CD4-positive, alpha-beta T cell (primary cell): ENCODE results near the gene PXT1. TPM values are rescaled to one million over a fixed set of nuclear protein-coding genes. Genes with fewer than 3 reads are reported as not detected.

ENCODE experiments used
- ATAC-seq: fragments of 200-7000 bp; cut with Tn5 transposase; one replicate; pipeline ENCODE4 v1.10.0; 2022; ENCODE audit warnings: mild to moderate bottlenecking; ENCODE audit not compliant: poor library complexity
- CTCF ChIA-PET: fragments of 350-600 bp; sonication (Branson Sonifier 250); formaldehyde crosslinking; loops from one replicate; lab custom pipeline; 2021; ENCODE audit warnings: antibody characterized with exemption, inconsistent platforms; lab: Charles Lee
- POLR2A ChIA-PET: fragments of 350-600 bp; sonication (Branson Sonifier 250); formaldehyde crosslinking; loops from one replicate; lab custom pipeline; 2021; ENCODE audit warnings: antibody characterized with exemption, inconsistent platforms; lab: Charles Lee
- DNase-seq, 14 experiments: peaks; one replicate each; pipeline ENCODE4 v3.0.0-alpha.2; 2013 to 2020; ENCODE audit warnings: mixed read lengths in 2 of 14
- H3K27ac ChIP-seq, 2 donors: one replicate each; pipeline versions ENCODE4 v1.5.1 to v1.7.0; 2013; ENCODE audit warnings: low read length in 2 of 2, low read depth in 1 of 2, mild to moderate bottlenecking in 1 of 2
- H3K27me3 ChIP-seq, 2 experiments: 1 replicate in 1 of 2; 2 replicates in 1 of 2; pipeline versions ENCODE4 v1.6.1 to v1.7.0; 2013; ENCODE audit warnings: low read length in 2 of 2, control low read depth in 1 of 2, mild to moderate bottlenecking in 1 of 2, moderate library complexity in 1 of 2; ENCODE audit not compliant: insufficient read depth in 2 of 2, control insufficient read depth in 1 of 2
- H3K36me3 ChIP-seq: one replicate; pipeline ENCODE4 v1.6.1; 2013; ENCODE audit warnings: low read length, control low read depth; ENCODE audit not compliant: insufficient read depth
- H3K4me1 ChIP-seq: one replicate; pipeline ENCODE4 v1.6.1; 2013; ENCODE audit warnings: low read length, control low read depth; ENCODE audit not compliant: insufficient read depth
- H3K4me3 ChIP-seq: one replicate; pipeline ENCODE4 v1.5.1; 2013; ENCODE audit warnings: mild to moderate bottlenecking, low read length, moderate library complexity
- H3K9me3 ChIP-seq, 2 experiments: 1 replicate in 1 of 2; 2 replicates in 1 of 2; pipeline versions ENCODE4 v1.6.1 to v1.7.0; 2013; ENCODE audit warnings: low read length in 2 of 2, mild to moderate bottlenecking in 2 of 2, control low read depth in 1 of 2, moderate library complexity in 1 of 2; ENCODE audit not compliant: control insufficient read depth in 1 of 2, insufficient read depth in 1 of 2
- H3K27ac Mint-ChIP-seq: one replicate; pipeline ENCODE4 v1.8.0; 2020; ENCODE audit warnings: mixed read lengths
- H3K27me3 Mint-ChIP-seq: one replicate; pipeline ENCODE4 v1.8.0; 2021; ENCODE audit warnings: mixed read lengths
- H3K36me3 Mint-ChIP-seq: one replicate; pipeline ENCODE4 v1.8.0; 2021; ENCODE audit warnings: low read depth, mixed read lengths
- H3K4me1 Mint-ChIP-seq: one replicate; pipeline ENCODE4 v1.8.0; 2021; ENCODE audit warnings: low read depth, mixed read lengths
- H3K4me3 Mint-ChIP-seq: one replicate; pipeline ENCODE4 v1.8.0; 2020; ENCODE audit warnings: mild to moderate bottlenecking, mixed read lengths
- H3K9me3 Mint-ChIP-seq: one replicate; pipeline ENCODE4 v1.8.0; 2020; ENCODE audit warnings: mixed read lengths
- intact Hi-C, 2 experiments: fragments of 100-400 bp; cut with DNase I in 1 of 2; cut with micrococcal nuclease in 1 of 2; formaldehyde crosslinking; loops; one replicate each; pipeline versions ENCODE4 v1.15.1 to v1.9.0; 2023 to 2025; cut with DNase I, micrococcal nuclease
- total RNA-seq, 174 experiments: library from RNA in 2 of 174; stranded (reverse) in 2 of 174; gene quantifications; one replicate each; pipeline ENCODE4 v1.2.3 and lab custom pipeline; 2021 to 2026
- TF ChIP-seq, protein P1 (sequence below): fragments of 200-600 bp; IDR thresholded peaks from one replicate; pipeline ENCODE4 v1.8.0; 2022; ENCODE audit warnings: antibody characterized with exemption, mild to moderate bottlenecking

Gene PXT1
- total RNA-seq, 2 experiments from 2014 or later: 0.55 to 0.59 TPM

DNA sequence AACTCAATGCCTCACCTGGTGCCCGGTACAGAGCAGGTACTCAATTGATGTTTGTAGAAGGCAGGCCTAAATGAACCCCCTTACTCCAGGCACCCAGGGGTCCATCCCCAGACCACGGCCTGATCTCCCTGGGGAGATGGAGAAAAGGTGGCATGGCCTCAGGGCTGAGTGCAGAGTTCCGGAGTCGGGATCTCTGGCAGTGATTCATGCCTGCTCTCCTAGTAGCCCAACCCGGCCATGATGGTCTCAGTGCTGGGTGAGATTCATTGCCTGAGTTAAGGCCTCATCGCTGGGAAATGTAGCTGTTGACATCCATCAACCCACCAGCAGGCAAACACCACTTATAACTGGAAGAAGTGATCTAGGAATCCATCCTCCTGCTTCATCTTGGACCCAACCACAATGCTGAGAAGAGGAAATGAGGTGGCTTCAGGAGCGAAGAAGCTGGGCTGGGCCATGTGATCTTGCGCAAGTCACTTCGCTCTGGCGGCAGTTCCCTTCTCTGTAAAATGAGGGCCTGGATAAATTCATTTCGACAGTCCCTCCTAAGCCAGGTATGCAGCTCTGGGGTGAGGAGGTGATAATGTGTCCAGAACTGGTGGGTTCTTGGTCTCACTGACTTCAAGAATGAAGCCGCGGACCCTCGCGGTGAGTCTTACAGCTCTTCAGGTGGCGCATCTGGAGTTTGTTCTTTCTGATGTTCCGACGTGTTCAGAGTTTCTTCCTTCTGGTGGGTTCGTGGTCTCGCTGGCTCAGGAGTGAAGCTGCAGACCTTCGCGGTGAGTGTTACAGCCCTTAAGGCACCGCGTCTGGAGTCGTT lies 79.9 kb downstream of the PXT1 start:
- Histone ChIP-seq H3K36me3 (peaks cover 5% of the 10 kb centered on the region), H3K27me3 (no peaks in the 10 kb centered on the region), H3K27ac (no peak overlapping the region), H3K4me1 (peaks cover 7% of the 10 kb centered on the region), H3K9me3 (no peaks in the 10 kb centered on the region), H3K4me3 (no peak overlapping the region)
- intact Hi-C loops: no loop called here
- Mint-ChIP-seq H3K27ac (no peak overlapping the region), H3K27me3 (no peaks in the 10 kb centered on the region), H3K36me3 (no peaks in the 10 kb centered on the region), H3K9me3 (no peaks in the 10 kb centered on the region), H3K4me1 (no peaks in the 10 kb centered on the region), H3K4me3 (no peak overlapping the region)
- CTCF ChIA-PET: no interaction called here
- POLR2A ChIA-PET: interaction anchor here (0.7 kb wide), 1 partner anchor 995 kb away, joined by 5 read pairs; no protein-coding TSS in a partner anchor
- TF ChIP-seq, protein P1, sequence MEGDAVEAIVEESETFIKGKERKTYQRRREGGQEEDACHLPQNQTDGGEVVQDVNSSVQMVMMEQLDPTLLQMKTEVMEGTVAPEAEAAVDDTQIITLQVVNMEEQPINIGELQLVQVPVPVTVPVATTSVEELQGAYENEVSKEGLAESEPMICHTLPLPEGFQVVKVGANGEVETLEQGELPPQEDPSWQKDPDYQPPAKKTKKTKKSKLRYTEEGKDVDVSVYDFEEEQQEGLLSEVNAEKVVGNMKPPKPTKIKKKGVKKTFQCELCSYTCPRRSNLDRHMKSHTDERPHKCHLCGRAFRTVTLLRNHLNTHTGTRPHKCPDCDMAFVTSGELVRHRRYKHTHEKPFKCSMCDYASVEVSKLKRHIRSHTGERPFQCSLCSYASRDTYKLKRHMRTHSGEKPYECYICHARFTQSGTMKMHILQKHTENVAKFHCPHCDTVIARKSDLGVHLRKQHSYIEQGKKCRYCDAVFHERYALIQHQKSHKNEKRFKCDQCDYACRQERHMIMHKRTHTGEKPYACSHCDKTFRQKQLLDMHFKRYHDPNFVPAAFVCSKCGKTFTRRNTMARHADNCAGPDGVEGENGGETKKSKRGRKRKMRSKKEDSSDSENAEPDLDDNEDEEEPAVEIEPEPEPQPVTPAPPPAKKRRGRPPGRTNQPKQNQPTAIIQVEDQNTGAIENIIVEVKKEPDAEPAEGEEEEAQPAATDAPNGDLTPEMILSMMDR: no peak
- ATAC-seq (no peak), DNase-seq (peak in 2 of 14 experiments; percentile 36 to 39)

DNA sequence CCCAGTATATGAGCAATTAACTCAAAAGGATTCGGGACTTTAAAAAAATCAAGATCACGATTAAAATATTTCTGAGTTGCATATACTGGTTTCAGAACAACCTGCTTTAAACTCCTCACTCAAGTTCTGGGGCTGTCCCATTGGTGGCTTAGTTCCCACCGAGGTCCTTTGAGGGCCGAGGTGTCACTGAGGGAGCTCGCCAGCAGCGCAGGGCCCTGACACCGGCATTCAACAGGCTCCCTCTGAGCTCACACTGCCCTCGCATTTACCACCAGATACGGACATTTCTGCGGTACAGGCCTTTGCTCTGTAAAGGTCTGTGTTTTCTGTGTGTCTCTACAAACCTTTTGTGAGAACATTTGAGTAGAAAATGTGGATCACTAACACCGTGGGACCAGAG lies 81.6 kb downstream of the PXT1 start:
- intact Hi-C loops: loop anchor here (1.0 to 2.0 kb wide), 2 partner anchors 238 to 334 kb away; partner anchors contain the start of gene MAPK14 (in 1 of the 2)
- TF ChIP-seq, protein P1: no peak
- no peaks in the 10 kb centered on the region for H3K9me3 Mint-ChIP-seq
- Histone ChIP-seq H3K4me3 (no peak overlapping the region), H3K9me3 (no peaks in the 10 kb centered on the region), H3K4me1 (peaks cover 7% of the 10 kb centered on the region), H3K27me3 (no peaks in the 10 kb centered on the region), H3K36me3 (no peaks in the 10 kb centered on the region), H3K27ac (no peak overlapping the region)
- ChIA-PET CTCF (interaction anchor here (1.0 kb wide), 1 partner anchor 59 kb away, joined by 3 read pairs; no protein-coding TSS in a partner anchor), POLR2A (no interaction called here)
- H3K4me3 Mint-ChIP-seq: no peak overlapping the region
- DNase-seq (no peak), ATAC-seq (no peak)
- H3K4me1 Mint-ChIP-seq: no peaks in the 10 kb centered on the region
- no peak overlapping the region for H3K27ac Mint-ChIP-seq
- no peaks in the 10 kb centered on the region for H3K27me3 Mint-ChIP-seq
- H3K36me3 Mint-ChIP-seq: no peaks in the 10 kb centered on the region

DNA sequence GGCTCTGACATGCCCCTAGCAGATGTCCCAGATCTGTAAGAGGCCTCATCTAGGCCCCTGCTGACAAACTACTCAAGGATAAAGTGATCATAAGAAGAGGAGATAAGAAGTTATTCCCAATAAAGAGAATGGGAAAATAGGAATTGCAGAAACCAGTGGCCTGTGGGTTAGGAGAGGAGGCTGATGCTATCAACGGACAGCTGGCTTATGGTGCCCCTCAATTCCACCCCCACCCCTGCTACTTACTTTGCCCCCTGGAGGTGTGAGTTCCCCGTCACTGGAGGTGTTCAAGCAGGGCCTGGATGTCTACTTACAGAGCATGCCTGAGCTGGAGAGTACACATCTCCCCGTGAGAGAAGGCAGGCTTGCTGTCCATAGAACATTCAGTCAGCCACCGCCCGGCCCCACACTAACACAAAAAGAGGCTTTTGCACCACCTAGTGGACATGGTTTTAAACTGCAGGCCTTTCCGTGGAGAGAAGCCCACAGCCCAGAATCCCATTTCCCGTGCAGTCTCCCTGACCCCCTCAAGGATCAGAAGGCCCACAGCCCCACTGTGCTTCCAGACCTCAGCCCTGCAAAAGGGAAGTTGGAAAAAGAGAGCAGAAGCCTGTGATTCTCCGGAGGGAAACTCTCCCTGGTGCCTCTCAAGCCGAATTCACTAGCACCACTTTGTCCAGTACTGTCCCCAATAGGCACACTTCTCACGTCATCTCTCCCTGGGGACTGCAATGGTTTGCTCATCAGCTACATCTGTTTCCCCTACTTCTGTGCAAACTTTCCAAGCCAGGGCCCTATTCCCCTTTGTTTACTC lies 82.2 kb downstream of the PXT1 start:
- H3K27me3 Mint-ChIP-seq: no peaks in the 10 kb centered on the region
- no peak overlapping the region for H3K27ac Mint-ChIP-seq

More for the DNA sequence above, 82.2 kb downstream of the PXT1 start:
- Histone ChIP-seq H3K4me1 (peaks cover 7% of the 10 kb centered on the region), H3K27me3 (no peaks in the 10 kb centered on the region), H3K36me3 (no peaks in the 10 kb centered on the region), H3K9me3 (no peaks in the 10 kb centered on the region), H3K4me3 (no peak overlapping the region), H3K27ac (no peak overlapping the region)
- Mint-ChIP-seq H3K36me3 (no peaks in the 10 kb centered on the region), H3K4me1 (no peaks in the 10 kb centered on the region), H3K4me3 (no peak overlapping the region), H3K9me3 (no peaks in the 10 kb centered on the region)
- TF ChIP-seq, protein P1: peak; percentile 75
- POLR2A ChIA-PET: interaction anchor here (0.6 kb wide), 1 partner anchor 23 kb away, joined by 4 read pairs; no protein-coding TSS in a partner anchor
- CTCF ChIA-PET: interaction anchor here (0.7 to 1.3 kb wide), 3 partner anchors 20 to 332 kb away, joined by 3 to 10 read pairs (median 4); no protein-coding TSS in a partner anchor
- DNase-seq (peak; percentile 52 to 85 (median 58)), ATAC-seq (peak; percentile 98)
- intact Hi-C loops: loop anchor here (1.0 to 2.0 kb wide), 4 partner anchors 58 to 333 kb away; partner anchors contain the start of gene MAPK14 (in 2 of the 2)
